ENCODE measurements around the gene TBX18.

TBX18 gene
- total RNA-seq, result 0 to 4.6 (median 0) reads per million in 17 experiments

- DNase-seq, result peak; percentile 49 to 71 (median 64)
These were observed at the start of gene TBX18 for GRCh38 chr6:84764332-84765049. Gene TBX18, minus strand, starts transcription at chr6:84764598. Its CDS starts 417 bp downstream, at chr6:84764181.

- DNase-seq, result no peak
These were observed 47.0 kb upstream of the TBX18 start for GRCh38 chr6:84811351-84811750.

- no peak for DNase-seq
These were observed 45.1 kb upstream of the TBX18 start for GRCh38 chr6:84809455-84809854.

GRCh38 chr6:84808491-84809061 lies 44.2 kb upstream of the TBX18 start:
- DNase-seq, result no peak

- DNase-seq, result no peak
These were observed 40.7 kb upstream of the TBX18 start for GRCh38 chr6:84805145-84805544.

GRCh38 chr6:84804720-84805119 lies 40.3 kb upstream of the TBX18 start:
- no peak for DNase-seq

- DNase-seq, result no peak
These were observed 36.9 kb upstream of the TBX18 start for GRCh38 chr6:84801250-84801649.

- no peak for DNase-seq
These were observed 33.9 kb upstream of the TBX18 start for GRCh38 chr6:84798257-84798656.

GRCh38 chr6:84796343-84796742 lies 31.9 kb upstream of the TBX18 start:
- DNase-seq, result no peak

GRCh38 chr6:84791927-84792326 lies 27.5 kb upstream of the TBX18 start:
- no peak for DNase-seq

- no peak for DNase-seq
These were observed 26.8 kb upstream of the TBX18 start for GRCh38 chr6:84791233-84791632.

- DNase-seq, result no peak
These were observed 24.8 kb upstream of the TBX18 start for GRCh38 chr6:84789170-84789569.

GRCh38 chr6:84788689-84789088 lies 24.3 kb upstream of the TBX18 start:
- no peak for DNase-seq

- DNase-seq, result no peak
These were observed 21.3 kb upstream of the TBX18 start for GRCh38 chr6:84785671-84786070.

GRCh38 chr6:84779917-84780316 lies 15.5 kb upstream of the TBX18 start:
- DNase-seq, result no peak

GRCh38 chr6:84779380-84779779 lies 15.0 kb upstream of the TBX18 start:
- DNase-seq, result no peak

- no peak for DNase-seq
These were observed 13.5 kb upstream of the TBX18 start for GRCh38 chr6:84777888-84778287.

- DNase-seq, result no peak
These were observed 12.0 kb upstream of the TBX18 start for GRCh38 chr6:84776392-84776791.

GRCh38 chr6:84775751-84776150 lies 11.4 kb upstream of the TBX18 start:
- DNase-seq, result no peak

- no peak for DNase-seq
These were observed 10.5 kb upstream of the TBX18 start for GRCh38 chr6:84774985-84775284.

- peak; percentile 6 to 59 (median 29) for DNase-seq
These were observed 10.0 kb upstream of the TBX18 start for GRCh38 chr6:84774157-84774984.

- no peak for DNase-seq
These were observed 9.2 kb upstream of the TBX18 start for GRCh38 chr6:84773431-84774156.

GRCh38 chr6:84773133-84773430 lies 8.7 kb upstream of the TBX18 start:
- DNase-seq, result no peak
